GM19193 (cell line): ENCODE results near the gene SEMA5A.

Source experiments
- POLR2A ChIP-seq: IDR thresholded peaks from 4 replicates; pipeline ENCODE4 v1.6.1; 2011; ENCODE audit not compliant: insufficient read depth, insufficient read length; ENCODE audit errors: extremely low read depth

The SEMA5A gene

DNA sequence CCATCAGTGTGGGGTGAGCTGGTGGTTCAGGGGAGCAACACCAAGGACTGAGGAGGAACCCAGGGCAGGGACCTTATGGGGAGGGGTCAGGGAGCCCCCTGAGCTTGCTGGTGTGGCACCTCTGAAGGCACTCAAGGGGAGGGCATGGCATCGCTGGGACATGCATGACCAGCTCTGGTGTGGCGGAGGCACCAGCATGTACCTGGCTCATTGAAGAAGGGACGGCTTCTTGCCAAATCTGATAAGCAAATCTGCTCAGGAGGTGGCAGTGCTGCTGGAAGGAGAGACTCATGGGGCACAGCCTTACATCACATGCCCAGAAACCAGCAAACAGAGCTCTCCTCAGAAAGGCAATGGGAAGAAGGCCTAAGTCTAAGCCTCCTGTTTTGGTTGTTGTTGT is 421.8 kb downstream of the SEMA5A start:
- no peak for TF ChIP-seq POLR2A

DNA sequence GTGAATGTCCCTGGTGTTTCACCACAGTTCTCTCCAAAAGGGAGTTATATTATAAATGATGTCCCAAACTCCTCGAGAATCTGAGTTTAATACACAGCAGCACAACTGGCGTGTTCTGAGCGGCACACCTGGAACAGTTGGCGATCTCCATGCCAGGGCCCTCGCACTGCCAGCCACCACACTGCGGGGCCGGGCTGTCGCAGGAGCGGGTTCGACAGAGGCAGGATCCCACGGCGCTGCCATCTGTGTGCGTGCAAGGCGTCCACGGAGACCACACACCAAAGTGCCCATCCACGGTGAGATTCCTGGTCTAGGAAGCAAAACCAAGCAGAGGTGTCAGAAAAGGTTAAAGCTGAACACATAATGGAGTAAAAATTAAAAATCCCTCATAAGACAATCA is 423.3 kb downstream of the SEMA5A start:
- TF ChIP-seq POLR2A: no peak

DNA sequence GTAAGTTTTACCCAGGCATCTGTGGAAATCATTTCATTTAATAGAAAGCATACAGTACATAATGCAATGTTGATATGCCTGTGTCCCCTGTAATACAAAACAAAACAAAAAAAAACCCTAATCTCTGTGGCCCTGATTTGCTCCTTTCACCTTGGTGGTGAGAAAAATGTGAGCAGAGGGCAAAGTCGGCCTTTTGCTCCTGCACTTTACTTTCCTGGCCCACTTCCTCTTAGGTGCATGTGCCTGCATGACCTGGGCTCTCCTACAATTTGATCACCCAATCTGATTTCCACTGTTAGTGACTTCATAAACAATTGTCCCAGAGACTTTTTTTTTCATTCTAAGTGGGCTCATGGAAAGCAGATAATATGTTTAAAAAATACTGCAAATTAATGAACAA is 424.3 kb downstream of the SEMA5A start:
- TF ChIP-seq POLR2A: no peak

DNA sequence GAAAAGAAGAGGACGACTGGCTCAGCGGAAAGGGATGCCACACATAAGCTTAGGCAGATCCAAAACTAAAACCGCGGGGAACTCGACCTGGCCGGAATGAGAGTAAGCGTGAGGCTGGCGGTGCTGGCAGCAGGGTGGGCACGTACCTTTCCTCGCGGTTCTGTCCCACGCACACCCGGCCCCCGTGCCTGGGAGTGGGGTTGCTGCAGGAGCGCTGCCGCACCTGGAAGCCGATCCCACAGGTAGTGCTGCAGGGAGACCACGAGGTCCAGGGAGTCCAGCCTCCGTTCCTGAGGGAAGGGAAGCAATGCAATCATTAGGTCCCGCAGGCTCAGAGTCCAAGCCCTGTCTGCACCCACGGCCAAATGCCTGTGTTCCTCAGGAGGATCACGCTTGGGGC is 427.0 kb downstream of the SEMA5A start:
- TF ChIP-seq POLR2A: no peak

DNA sequence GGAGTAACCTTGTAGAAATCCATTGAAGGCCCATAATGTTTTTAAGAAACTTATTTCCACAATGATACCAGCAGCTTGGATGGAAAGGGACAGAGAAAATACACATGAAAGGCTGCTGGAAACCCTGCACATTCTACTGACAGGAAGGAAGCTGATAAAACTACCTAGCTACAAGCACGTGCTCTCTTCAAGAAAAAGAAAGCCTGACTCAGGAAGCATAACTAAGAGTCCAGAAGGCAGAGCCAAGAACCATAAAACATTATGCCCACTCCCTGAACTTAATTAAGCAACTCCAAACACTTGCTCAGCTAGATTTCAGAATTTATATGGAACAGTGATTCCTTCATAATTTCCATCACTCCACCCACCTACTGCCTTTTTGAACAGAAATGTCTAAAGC is 430.8 kb downstream of the SEMA5A start:
- TF ChIP-seq POLR2A: no peak

DNA sequence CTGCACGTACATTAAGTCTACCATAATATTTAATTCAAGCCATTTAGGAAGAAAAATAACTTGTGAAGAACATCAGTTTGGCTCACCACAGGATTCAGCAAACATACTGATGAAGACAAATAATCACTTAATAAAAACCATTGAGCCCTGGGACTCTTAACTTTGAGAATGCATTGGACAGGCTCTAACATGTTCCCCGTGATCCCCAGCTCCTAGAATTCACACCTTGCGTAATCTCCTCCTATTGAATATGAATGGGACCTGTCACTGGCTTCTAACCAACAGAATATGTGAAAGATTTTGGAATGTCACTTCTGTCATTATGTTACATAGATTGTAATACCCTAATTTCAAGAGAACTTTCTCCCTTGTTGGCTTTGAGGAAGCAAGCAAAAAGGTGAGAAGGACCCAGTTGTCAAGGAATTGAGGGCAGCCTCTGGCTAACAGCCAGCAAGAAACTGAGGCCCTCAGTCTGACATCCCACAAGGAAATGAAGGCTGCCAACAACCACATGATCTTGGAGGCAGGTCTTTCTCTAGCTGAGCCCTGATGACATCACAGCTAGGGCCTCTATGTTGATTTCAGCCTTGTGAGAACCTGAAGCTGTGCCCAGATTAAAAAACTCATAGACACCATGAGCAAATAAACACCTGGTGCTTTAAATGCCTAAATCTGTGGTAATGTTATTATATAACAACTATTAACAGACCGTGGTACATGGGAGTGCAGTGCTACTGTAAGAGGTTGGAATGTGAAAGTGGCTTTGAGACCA is 433.2 kb downstream of the SEMA5A start:
- TF ChIP-seq POLR2A: no peak

DNA sequence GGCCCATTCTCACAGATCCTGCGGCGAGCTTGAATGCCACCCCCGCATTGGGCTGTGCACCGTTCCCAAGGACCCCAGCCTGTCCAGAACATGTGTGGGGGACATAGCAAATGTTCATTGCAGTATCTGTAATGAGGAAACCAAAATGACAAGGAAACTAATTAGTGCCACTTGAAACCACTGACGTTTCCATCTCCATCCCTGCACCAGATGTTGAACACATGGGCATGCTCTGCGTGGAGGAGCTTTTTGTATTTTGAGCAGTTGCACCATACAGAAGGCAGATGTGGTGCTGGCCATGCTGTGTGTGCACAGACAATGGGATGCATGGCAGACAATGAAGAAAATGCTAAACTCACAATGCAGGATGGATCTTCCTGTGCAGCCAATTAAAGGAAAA is 437.7 kb downstream of the SEMA5A start:
- no peak for TF ChIP-seq POLR2A

DNA sequence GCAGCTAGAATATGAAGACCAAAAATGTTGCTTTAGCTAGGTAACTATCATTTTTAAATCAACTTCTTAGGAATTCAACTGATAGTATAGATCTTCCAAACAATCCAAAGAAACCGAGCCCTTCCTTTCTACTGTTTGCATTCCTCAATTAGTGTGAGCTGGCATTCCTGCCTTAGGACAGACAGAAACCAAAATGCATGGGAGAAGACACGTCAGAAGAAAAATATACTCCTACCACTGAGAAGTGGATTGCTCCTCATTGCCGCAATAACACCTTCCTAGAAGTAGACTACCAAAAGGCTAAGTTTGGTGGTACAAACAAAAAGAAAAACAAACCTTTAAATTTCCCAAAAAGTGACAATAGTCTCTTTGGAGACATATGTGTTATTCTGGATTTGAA is 440.0 kb downstream of the SEMA5A start:
- no peak for TF ChIP-seq POLR2A

DNA sequence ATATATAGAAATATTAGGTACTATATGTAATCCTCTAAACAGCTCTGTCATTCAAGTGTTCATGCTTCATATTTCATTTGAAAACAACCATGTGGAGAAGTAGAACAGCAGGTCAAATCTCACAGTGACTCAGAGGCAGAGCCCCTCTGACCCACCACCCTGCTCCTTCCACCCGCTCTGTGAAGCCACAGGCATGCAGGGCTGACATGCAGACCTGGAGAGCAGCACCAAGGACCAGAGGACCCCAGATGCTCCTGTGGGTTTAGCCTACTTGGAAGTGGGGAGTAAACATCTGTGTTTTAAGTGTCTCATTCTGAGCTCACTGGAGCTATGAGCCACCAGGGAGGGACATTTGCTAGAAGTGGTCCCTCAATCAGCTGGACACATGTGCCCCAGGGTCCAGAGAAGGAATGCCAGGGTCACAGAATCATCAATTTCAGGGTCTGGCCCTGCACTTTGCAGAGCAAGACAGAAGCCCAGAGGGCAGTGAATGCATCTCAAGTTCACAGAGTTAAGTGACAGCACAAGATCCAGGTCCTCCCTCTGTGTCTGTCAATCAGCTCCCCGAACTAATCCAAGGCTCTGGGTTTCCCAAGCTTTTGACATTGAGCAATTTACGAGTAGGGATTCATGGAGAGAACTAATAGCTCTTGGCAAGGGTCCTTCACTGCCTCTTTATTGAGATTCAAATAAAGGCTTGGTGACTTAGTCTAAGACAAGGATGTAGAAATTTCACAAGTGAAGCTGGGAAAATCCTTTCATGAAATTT is 441.1 kb downstream of the SEMA5A start:
- no peak for TF ChIP-seq POLR2A

DNA sequence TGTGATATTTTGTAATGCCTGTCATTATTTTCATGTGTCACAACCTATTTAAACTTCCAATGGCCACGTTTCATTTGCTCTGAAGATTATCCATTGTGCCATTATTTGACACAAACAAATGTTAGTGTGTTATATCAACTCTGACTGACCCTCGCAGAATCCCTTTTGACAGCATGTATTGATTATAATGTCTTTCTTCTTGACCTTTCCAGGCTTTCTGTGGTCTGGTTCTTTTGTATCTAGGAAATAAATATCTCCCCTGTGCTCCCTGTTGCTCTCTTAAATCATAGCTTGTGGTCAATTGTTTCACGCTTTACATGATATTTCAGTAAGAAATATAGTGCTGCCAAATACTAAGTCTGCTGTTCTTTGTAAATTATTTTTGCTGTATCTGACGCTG is 442.6 kb downstream of the SEMA5A start:
- no peak for TF ChIP-seq POLR2A

DNA sequence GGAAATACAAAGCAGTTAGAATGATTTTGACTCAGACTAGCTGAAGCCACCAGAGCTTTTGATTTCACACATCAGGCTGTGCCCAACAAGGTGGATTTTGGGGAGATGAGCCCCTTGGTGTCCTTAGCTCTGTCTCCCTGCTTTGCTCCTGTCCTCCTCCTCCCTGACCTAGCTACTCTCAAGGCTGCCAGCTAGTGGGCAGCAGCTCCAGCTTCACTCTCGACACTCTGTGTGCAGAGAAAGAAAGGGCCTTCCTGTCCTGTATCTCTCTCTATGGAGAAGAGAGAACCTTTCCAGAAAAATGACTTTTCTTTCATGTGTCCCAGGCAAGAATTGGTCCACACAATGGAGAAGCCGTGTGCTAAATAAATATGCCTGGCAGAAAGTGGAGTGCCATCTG is 446.2 kb downstream of the SEMA5A start:
- TF ChIP-seq POLR2A: no peak

DNA sequence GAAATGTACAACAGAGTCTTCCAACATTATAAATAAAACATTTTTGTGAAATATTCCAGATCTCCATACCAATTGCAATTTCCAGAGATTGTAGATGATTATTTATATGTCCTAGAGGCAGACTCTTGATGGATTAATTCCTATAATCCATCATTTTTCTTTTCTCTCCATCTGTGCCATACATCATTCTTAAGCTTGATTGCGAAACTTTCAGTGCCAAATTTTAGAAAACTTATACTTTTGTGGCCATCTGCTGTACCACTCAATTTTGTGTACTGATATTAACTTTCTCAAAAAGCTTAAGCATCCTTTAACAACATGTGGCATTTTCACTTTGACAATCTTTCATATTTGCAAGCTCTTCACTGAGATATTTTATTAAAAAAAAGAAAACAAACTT is 446.9 kb downstream of the SEMA5A start:
- no peak for TF ChIP-seq POLR2A

DNA sequence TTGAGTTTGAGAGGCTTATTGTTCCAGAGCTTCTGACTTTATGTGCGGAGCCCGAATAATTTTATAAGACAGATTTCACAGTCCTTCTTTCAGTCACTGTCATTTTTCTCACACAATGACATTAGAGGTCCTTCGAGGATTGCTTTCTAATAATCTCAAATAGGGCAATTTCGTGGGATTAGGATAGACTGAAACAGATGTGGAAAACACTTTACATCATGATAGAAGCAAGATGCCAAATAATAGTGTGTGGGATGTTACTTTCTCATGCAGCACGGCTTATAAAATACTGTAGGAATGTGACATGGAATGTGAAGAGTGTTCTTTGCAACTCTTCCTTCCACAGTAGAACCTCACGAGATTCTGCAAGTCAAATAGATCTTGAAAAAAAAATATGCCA is 451.3 kb downstream of the SEMA5A start:
- no peak for TF ChIP-seq POLR2A

DNA sequence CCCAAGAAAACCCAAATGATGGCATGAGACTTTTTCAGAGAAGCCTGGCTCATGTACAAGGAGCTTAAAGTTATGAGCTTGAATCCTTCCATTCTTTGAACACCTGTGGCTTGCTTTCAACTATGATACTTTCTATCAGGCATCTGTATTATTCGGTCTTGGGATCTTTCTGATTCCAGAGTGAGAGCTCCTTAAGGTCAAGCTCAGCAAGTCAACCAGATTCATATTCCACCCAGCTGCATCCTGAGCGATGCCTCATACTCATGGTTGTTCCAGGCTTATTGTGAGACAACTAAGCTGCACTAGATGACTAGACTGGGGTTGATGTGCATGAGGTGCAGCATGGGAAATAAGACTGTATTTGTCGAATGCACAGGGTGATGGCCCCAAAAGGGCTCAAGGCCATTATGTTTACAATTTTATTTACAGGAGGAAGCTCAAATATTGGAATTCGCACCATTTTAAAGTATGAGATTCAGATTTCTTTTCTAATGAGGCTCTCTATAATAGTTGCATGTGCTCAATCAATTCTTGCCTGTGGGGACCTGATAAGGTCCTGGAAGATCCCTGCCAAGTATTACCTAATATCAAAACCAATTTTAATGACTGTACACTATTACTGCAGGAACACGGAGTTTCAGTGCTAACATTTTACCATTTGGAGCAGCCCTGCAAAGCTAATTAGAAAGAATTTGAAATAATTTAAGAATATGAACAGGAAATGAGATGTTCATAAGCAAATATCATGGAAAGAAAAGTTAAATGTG is 453.8 kb downstream of the SEMA5A start:
- TF ChIP-seq POLR2A: no peak

DNA sequence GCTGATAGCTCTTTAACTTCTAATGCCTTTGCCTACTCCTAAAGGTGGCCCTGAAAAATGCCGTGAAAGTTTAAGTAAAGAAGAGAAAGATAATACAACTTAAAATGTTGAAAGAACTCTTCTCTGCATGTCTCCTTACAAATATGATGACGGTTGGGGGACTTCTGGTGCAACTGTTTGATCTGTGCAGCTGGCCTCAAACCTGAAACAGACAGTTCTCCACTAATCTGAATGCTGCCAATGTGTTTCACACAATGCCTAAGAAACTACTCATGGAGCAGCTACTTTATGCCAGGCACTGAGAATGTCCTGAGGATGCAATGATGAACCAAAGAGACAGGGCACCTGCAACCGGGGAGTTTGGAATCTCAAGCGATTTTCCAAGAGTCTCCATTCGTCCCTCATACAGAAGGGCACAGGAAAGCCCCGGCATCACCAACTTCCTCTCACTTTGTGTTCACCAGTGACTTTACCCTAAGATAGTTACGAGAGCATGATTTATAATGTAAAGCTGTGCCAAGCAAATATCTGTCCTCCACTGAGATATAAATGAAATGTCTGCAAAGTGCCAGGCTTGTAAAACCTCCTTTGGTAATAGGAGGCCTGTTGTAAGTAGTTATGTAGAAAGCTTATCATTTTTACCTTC is 455.4 kb downstream of the SEMA5A start:
- TF ChIP-seq POLR2A: no peak
